ENCODE data around the gene MEIS1.

DNA sequence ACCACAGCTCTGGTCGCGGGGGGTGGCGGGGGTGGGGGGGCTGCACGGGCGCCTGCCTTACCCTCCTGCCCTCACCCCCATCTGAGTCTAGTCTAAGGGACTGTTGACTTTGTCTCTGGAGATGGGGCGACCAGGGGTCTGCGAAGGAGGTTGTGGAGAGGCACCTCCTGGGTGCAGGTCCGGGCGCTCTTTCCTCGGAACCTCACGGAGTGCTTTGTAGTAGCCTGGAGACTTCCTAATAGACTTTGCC is 141.3 kb downstream of the MEIS1 start:
- TF ChIP-seq, protein P1, sequence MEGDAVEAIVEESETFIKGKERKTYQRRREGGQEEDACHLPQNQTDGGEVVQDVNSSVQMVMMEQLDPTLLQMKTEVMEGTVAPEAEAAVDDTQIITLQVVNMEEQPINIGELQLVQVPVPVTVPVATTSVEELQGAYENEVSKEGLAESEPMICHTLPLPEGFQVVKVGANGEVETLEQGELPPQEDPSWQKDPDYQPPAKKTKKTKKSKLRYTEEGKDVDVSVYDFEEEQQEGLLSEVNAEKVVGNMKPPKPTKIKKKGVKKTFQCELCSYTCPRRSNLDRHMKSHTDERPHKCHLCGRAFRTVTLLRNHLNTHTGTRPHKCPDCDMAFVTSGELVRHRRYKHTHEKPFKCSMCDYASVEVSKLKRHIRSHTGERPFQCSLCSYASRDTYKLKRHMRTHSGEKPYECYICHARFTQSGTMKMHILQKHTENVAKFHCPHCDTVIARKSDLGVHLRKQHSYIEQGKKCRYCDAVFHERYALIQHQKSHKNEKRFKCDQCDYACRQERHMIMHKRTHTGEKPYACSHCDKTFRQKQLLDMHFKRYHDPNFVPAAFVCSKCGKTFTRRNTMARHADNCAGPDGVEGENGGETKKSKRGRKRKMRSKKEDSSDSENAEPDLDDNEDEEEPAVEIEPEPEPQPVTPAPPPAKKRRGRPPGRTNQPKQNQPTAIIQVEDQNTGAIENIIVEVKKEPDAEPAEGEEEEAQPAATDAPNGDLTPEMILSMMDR (IDR thresholded peaks at IDR 0.05) = no peak
- TF ChIP-seq EZH2 (IDR thresholded peaks at IDR 0.05; ENCODE audit: borderline replicate concordance, insufficient read depth, low read depth, low read length, poor library complexity, severe bottlenecking) = no peak

Data from B cell (primary cell).